NCI-H2107 treated with DMSO at 0.1 percent for 48 hours (cell line): ENCODE measurements around the gene SLC29A1.
"Not testable (repeated sequence)": the region's sequence is repeated elsewhere in the genome, so short reads cannot be mapped to it uniquely, and the experiment has no call there.

Source experiments
- DNase-seq: peaks from one replicate; lab custom pipeline; 2025; ENCODE audit not compliant: unreplicated experiment; lab: John Stamatoyannopoulos, UW

The SLC29A1 gene

GRCh38 chr6:44221291-44221960 lies 2.0 kb upstream of the SLC29A1 start:
- DNase-seq, result no peak

- DNase-seq, result no peak
These were observed 1.4 kb upstream of the SLC29A1 start for GRCh38 chr6:44221961-44222335.

- no peak for DNase-seq
These were observed 693 bp upstream of the SLC29A1 start for GRCh38 chr6:44222486-44223318.

- DNase-seq, result no peak
These were observed 902 bp downstream of the SLC29A1 start for GRCh38 chr6:44224029-44224964.

GRCh38 chr6:44224965-44225305 lies 1.5 kb downstream of the SLC29A1 start:
- no peak for DNase-seq

- DNase-seq, result no peak
These were observed 2.4 kb downstream of the SLC29A1 start for GRCh38 chr6:44225579-44226325.

- no peak for DNase-seq
These were observed 3.2 kb downstream of the SLC29A1 start for GRCh38 chr6:44226368-44227147.

GRCh38 chr6:44227148-44227793 lies 3.9 kb downstream of the SLC29A1 start:
- DNase-seq, result no peak

GRCh38 chr6:44228031-44228430 lies 4.6 kb downstream of the SLC29A1 start:
- DNase-seq, result no peak

- no peak for DNase-seq
These were observed 5.0 kb downstream of the SLC29A1 start for GRCh38 chr6:44228433-44228832.

GRCh38 chr6:44228836-44229235 lies 5.4 kb downstream of the SLC29A1 start:
- DNase-seq, result no peak

GRCh38 chr6:44229376-44230033 lies 6.1 kb downstream of the SLC29A1 start:
- no peak for DNase-seq

GRCh38 chr6:44230034-44230675 lies 6.8 kb downstream of the SLC29A1 start:
- DNase-seq, result no peak

GRCh38 chr6:44231426-44231825 lies 8.0 kb downstream of the SLC29A1 start:
- DNase-seq, result not testable (repeated sequence)

GRCh38 chr6:44232676-44233566 lies 9.5 kb downstream of the SLC29A1 start:
- no peak for DNase-seq

GRCh38 chr6:44233567-44234100 lies 10.2 kb downstream of the SLC29A1 start:
- DNase-seq, result no peak
